Psoas muscle (tissue), 8 donors: ENCODE results near the gene LYSMD1. TPM values are rescaled to one million over a fixed set of nuclear protein-coding genes. Genes with fewer than 3 reads are reported as not detected.

Experiments
- ATAC-seq, 4 donors: fragments of 200-7000 bp; cut with Tn5 transposase; one replicate each; pipeline ENCODE4 v1.9.1; 2020; ENCODE audit warnings: moderate library complexity in 3 of 4, mild to moderate bottlenecking in 2 of 4
- DNase-seq, 2 donors: peaks; one replicate each; pipeline ENCODE4 v3.0.0-alpha.2; 2020
- H3K27ac ChIP-seq: fragments of 200-600 bp; one replicate; pipeline ENCODE4 v1.8.0; 2022
- H3K27me3 ChIP-seq, 3 donors: fragments of 200-600 bp in 1 of 3; one replicate each; pipeline versions ENCODE4 v1.6.1 to v1.8.0; 2013 to 2022; ENCODE audit warnings: low read length in 2 of 3, mild to moderate bottlenecking in 2 of 3, moderate library complexity in 1 of 3; ENCODE audit not compliant: insufficient read depth in 3 of 3
- H3K36me3 ChIP-seq, 2 donors: fragments of 200-600 bp in 1 of 2; one replicate each; pipeline versions ENCODE4 v1.6.1 to v1.8.0; 2013 to 2022; ENCODE audit warnings: low read depth in 1 of 2, mild to moderate bottlenecking in 1 of 2, moderate library complexity in 1 of 2; ENCODE audit not compliant: insufficient read depth in 1 of 2
- H3K4me1 ChIP-seq: fragments of 200-600 bp; one replicate; pipeline ENCODE4 v1.8.0; 2022
- H3K4me3 ChIP-seq: fragments of 200-600 bp; one replicate; pipeline ENCODE4 v1.8.0; 2022; ENCODE audit warnings: mild to moderate bottlenecking
- H3K9me3 ChIP-seq: fragments of 200-600 bp; one replicate; pipeline ENCODE4 v1.8.0; 2022
- WGBS, 3 donors: extraction: QIAGEN DNeasy Blood & Tissue Kit; methylation state at CpG; one replicate each; pipeline versions ENCODE4 v1.1.6 to v1.1.7; 2013; 5-methylcytosine and 5-hydroxymethylcytosine counted together
- intact Hi-C, 2 donors: fragments of 100-400 bp; cut with DNase I; formaldehyde crosslinking; loops; one replicate each; pipeline versions ENCODE4 v1.11.0 to v1.14.2; 2022
- polyA plus RNA-seq, 3 donors: library from polyadenylated mRNA; stranded (reverse); fragments of 200-250 nt; gene quantifications; one replicate each; pipeline ENCODE4 v1.2.3, GENCODE V29; 2013
- total RNA-seq, 4 donors: library from RNA; stranded (reverse); fragmentation: NEBNext Ultra II Directional in 2 of 4; extraction: Animal tissue kit (Norgen Biotek cat#: 25700) in 2 of 4; gene quantifications; one replicate each; pipeline versions ENCODE4 v1.2.1 to v1.2.4, GENCODE V29; 2021 to 2023
- TF ChIP-seq, protein P1 (sequence below): fragments of 200-600 bp; IDR thresholded peaks from one replicate; pipeline ENCODE4 v1.8.0; 2022; ENCODE audit warnings: antibody characterized with exemption
- donor health status: healthy with polysubstance abuse.
- donor health status: DM: no; HTN: no; CAD: no; lungs with moderate emphysema.
- donor health status: Bipolar disorder and iron deficiency.
- donor health status: healthy.
- donor health status: DM: yes; HTN: yes; CAD: no.
- donor health status: DM: no; HTN: no; CAD: no.
- donor health status: DM: no; HTN: no; CAD: no.
- donor health status: DM: yes; HTN: yes; CAD: no.

The LYSMD1 gene
- total and polyA plus RNA-seq, 7 donors: 6.7 to 18.0 (median 12.3) TPM

- no peak for DNase-seq
- TF ChIP-seq, protein P1, sequence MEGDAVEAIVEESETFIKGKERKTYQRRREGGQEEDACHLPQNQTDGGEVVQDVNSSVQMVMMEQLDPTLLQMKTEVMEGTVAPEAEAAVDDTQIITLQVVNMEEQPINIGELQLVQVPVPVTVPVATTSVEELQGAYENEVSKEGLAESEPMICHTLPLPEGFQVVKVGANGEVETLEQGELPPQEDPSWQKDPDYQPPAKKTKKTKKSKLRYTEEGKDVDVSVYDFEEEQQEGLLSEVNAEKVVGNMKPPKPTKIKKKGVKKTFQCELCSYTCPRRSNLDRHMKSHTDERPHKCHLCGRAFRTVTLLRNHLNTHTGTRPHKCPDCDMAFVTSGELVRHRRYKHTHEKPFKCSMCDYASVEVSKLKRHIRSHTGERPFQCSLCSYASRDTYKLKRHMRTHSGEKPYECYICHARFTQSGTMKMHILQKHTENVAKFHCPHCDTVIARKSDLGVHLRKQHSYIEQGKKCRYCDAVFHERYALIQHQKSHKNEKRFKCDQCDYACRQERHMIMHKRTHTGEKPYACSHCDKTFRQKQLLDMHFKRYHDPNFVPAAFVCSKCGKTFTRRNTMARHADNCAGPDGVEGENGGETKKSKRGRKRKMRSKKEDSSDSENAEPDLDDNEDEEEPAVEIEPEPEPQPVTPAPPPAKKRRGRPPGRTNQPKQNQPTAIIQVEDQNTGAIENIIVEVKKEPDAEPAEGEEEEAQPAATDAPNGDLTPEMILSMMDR: no peak
- H3K27me3 ChIP-seq: no peaks in the 10 kb centered on the region
- H3K9me3 ChIP-seq: no peaks in the 10 kb centered on the region
- peaks cover 0 to 88% of the 10 kb centered on the region in 2 donors for H3K36me3 ChIP-seq
- ATAC-seq: peak in 3 of 4 donors; percentile 26 to 41 (median 37)
- intact Hi-C loops: no loop called here
- WGBS, 3 donors: 78 to 85% (median 81%) methylated on average over 11 to 12 of the region's 12 CpGs
- H3K4me1 ChIP-seq: no peaks in the 10 kb centered on the region
- H3K4me3 ChIP-seq: no peak overlapping the region
- H3K27ac ChIP-seq: peak overlapping the region; percentile 30
Observed at GRCh38 chr1:151135433-151136385, 30.0 kb downstream of the LYSMD1 start.

DNA sequence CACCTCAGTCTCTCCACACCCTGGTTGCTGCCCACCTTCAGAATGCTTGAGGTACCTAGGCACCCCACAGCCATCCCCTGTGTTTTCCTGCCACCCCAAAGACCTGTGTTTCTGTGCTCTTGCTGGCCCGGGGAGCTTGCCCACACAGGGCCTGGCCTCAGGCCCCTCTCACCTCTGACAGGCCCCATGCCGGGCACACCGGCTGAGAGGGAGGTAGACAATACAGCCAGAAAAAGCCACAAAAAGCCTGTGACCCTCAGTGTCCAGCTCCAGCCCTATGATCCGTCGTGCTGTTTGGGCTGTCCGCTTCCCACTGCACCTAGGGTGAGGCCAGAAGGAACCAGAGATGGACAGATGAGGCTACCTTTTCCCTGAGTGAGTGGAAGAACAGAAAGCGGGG lies 30.7 kb downstream of the LYSMD1 start:
- Histone ChIP-seq H3K36me3 (peaks cover 0 to 83% of the 10 kb centered on the region in 2 donors), H3K27ac (no peak overlapping the region), H3K4me1 (peaks cover 4% of the 10 kb centered on the region), H3K9me3 (no peaks in the 10 kb centered on the region), H3K4me3 (no peak overlapping the region), H3K27me3 (no peaks in the 10 kb centered on the region)
- no peak for DNase-seq
- 93 to 95% (median 93%) methylated on average over 7 of the region's 7 CpGs for WGBS, 3 donors
- intact Hi-C loops: no loop called here
- ATAC-seq: no peak
- TF ChIP-seq, protein P1: no peak

- DNase-seq (no peak), ATAC-seq (no peak)
Observed at GRCh38 chr1:151134396-151134795, 31.3 kb downstream of the LYSMD1 start.

GRCh38 chr1:151133018-151133806 lies 32.5 kb downstream of the LYSMD1 start:
- Histone ChIP-seq H3K36me3 (peaks cover 0 to 65% of the 10 kb centered on the region in 2 donors), H3K27ac (no peak overlapping the region), H3K4me3 (no peak overlapping the region), H3K9me3 (no peaks in the 10 kb centered on the region), H3K27me3 (no peaks in the 10 kb centered on the region), H3K4me1 (peaks cover 4% of the 10 kb centered on the region)
- ATAC-seq (no peak), DNase-seq (no peak)
- WGBS, 3 donors: 73 to 78% (median 76%) methylated on average over 46 to 65 of the region's 65 CpGs
- TF ChIP-seq, protein P1: no peak
- intact Hi-C loops: no loop called here

More at GRCh38 chr1:151134396-151134795, 31.3 kb downstream of the LYSMD1 start:
- H3K36me3 ChIP-seq: peaks cover 0 to 77% of the 10 kb centered on the region in 2 donors
- H3K27me3 ChIP-seq: no peaks in the 10 kb centered on the region
- H3K4me1 ChIP-seq: peaks cover 4% of the 10 kb centered on the region
- TF ChIP-seq, protein P1: no peak
- no peak overlapping the region for H3K4me3 ChIP-seq
- no peaks in the 10 kb centered on the region for H3K9me3 ChIP-seq
- H3K27ac ChIP-seq: no peak overlapping the region
- intact Hi-C loops: no loop called here
- 33 to 57% (median 49%) methylated on average over 3 of the region's 3 CpGs for WGBS, 3 donors
